ENCODE measurements around the gene GOLPH3L.
"Not testable (repeated sequence)": the region's sequence is repeated elsewhere in the genome, so short reads cannot be mapped to it uniquely, and the experiment has no call there.

GOLPH3L gene

GRCh38 chr1:150654635-150655034, 42.3 kb downstream of the GOLPH3L start:
- not testable (repeated sequence) for DNase-seq

- no peak for DNase-seq
Measured at GRCh38 chr1:150650193-150650592, 46.8 kb downstream of the GOLPH3L start.

- no peak for DNase-seq
Measured at GRCh38 chr1:150649441-150650075, 47.4 kb downstream of the GOLPH3L start.

GRCh38 chr1:150642296-150642695, 54.7 kb downstream of the GOLPH3L start:
- no peak for DNase-seq

- not testable (repeated sequence) for DNase-seq
Measured at GRCh38 chr1:150641126-150641815, 55.7 kb downstream of the GOLPH3L start.

GRCh38 chr1:150638430-150638829, 58.5 kb downstream of the GOLPH3L start:
- DNase-seq: not testable (repeated sequence)

GRCh38 chr1:150634839-150635622, 61.9 kb downstream of the GOLPH3L start:
- peak; percentile 16 for DNase-seq

GRCh38 chr1:150629115-150629928, 67.6 kb downstream of the GOLPH3L start, which contains the start of gene ENSA:
TSS of gene ENSA (minus strand) at chr1:150629612. CDS start at chr1:150629470, 142 bp downstream.
- peak; percentile 100 for DNase-seq

GRCh38 chr1:150628766-150629114, 68.2 kb downstream of the GOLPH3L start:
- DNase-seq: no peak

GRCh38 chr1:150627826-150628410, 69.0 kb downstream of the GOLPH3L start:
- no peak for DNase-seq

GRCh38 chr1:150626150-150626549, 70.8 kb downstream of the GOLPH3L start:
- no peak for DNase-seq

- not testable (repeated sequence) for DNase-seq
Measured at GRCh38 chr1:150624546-150624945, 72.4 kb downstream of the GOLPH3L start.

- DNase-seq: not testable (repeated sequence)
Measured at GRCh38 chr1:150624134-150624533, 72.8 kb downstream of the GOLPH3L start.

- no peak for DNase-seq
Measured at GRCh38 chr1:150622303-150622975, 74.5 kb downstream of the GOLPH3L start.

- DNase-seq: no peak
Measured at GRCh38 chr1:150621497-150622302, 75.3 kb downstream of the GOLPH3L start.

- DNase-seq: no peak
Measured at GRCh38 chr1:150620919-150621318, 76.0 kb downstream of the GOLPH3L start.

- no peak for DNase-seq
Measured at GRCh38 chr1:150619576-150620509, 77.1 kb downstream of the GOLPH3L start.

- DNase-seq: no peak
Measured at GRCh38 chr1:150615346-150616201, 81.4 kb downstream of the GOLPH3L start.
